Ovary (tissue), 3 donors: ENCODE results near the gene COX4I2.

ENCODE experiments used
- POLR2A ChIP-seq: fragments of 450-650 bp; IDR thresholded peaks from one replicate; pipeline ENCODE4 v1.6.1; 2017; ENCODE audit warnings: antibody characterized with exemption, mild to moderate bottlenecking, moderate library complexity
- TF ChIP-seq, protein P1 (sequence below), 3 donors: fragments of 450-650 bp in 2 of 3; fragments of 200-600 bp in 1 of 3; IDR thresholded peaks; one replicate each; pipeline versions ENCODE4 v1.5.1 to v1.8.0; 2016 to 2022; ENCODE audit warnings: antibody characterized with exemption in 3 of 3, mild to moderate bottlenecking in 1 of 3
- donor health status: DM: no; HTN: no; CAD: no.

- TF ChIP-seq, protein P1, sequence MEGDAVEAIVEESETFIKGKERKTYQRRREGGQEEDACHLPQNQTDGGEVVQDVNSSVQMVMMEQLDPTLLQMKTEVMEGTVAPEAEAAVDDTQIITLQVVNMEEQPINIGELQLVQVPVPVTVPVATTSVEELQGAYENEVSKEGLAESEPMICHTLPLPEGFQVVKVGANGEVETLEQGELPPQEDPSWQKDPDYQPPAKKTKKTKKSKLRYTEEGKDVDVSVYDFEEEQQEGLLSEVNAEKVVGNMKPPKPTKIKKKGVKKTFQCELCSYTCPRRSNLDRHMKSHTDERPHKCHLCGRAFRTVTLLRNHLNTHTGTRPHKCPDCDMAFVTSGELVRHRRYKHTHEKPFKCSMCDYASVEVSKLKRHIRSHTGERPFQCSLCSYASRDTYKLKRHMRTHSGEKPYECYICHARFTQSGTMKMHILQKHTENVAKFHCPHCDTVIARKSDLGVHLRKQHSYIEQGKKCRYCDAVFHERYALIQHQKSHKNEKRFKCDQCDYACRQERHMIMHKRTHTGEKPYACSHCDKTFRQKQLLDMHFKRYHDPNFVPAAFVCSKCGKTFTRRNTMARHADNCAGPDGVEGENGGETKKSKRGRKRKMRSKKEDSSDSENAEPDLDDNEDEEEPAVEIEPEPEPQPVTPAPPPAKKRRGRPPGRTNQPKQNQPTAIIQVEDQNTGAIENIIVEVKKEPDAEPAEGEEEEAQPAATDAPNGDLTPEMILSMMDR (IDR thresholded peaks at IDR 0.05) = no peak
- TF ChIP-seq POLR2A = no peak
Observed at GRCh38 chr20:31644701-31645100, 7.0 kb downstream of the COX4I2 start.
